Activated CD8-positive, alpha-beta memory T cell treated with anti-CD3 and anti-CD28 coated beads, Interleukin-2, amount 50 U/mL, for 4 hours (primary cell): ENCODE measurements around the gene PLEKHO2.
A peak's percentile ranks its signal among the peaks of the same experiment; 100 is the strongest.

ENCODE experiments used
- DNase-seq: peaks from one replicate; pipeline ENCODE4 v3.0.0-alpha.2; 2020

The PLEKHO2 gene

GRCh38 chr15:64825431-64826294 lies 16.1 kb upstream of the PLEKHO2 start, which contains the start of gene PIF1:
Gene PIF1, minus strand, starts transcription at chr15:64825647. Its CDS starts 1,312 bp downstream, at chr15:64824335.
- peak; percentile 79 for DNase-seq

- DNase-seq = no peak
Measured at GRCh38 chr15:64828985-64829384, 12.7 kb upstream of the PLEKHO2 start.

GRCh38 chr15:64833690-64834089 lies 8.0 kb upstream of the PLEKHO2 start:
- DNase-seq = no peak

- DNase-seq = no peak
Measured at GRCh38 chr15:64836023-64836536, 5.6 kb upstream of the PLEKHO2 start.

- DNase-seq = peak; percentile 38
Measured at GRCh38 chr15:64837502-64837901, 4.2 kb upstream of the PLEKHO2 start.

- DNase-seq = no peak
Measured at GRCh38 chr15:64841060-64841343, 713 bp upstream of the PLEKHO2 start.

- DNase-seq = no peak
Measured at GRCh38 chr15:64842096-64842939, 603 bp downstream of the PLEKHO2 start.

GRCh38 chr15:64842986-64843561 lies 1.4 kb downstream of the PLEKHO2 start:
- DNase-seq = no peak

- no peak for DNase-seq
Measured at GRCh38 chr15:64843991-64844390, 2.3 kb downstream of the PLEKHO2 start.

- no peak for DNase-seq
Measured at GRCh38 chr15:64844576-64845145, 2.9 kb downstream of the PLEKHO2 start.

- no peak for DNase-seq
Measured at GRCh38 chr15:64845183-64845611, 3.5 kb downstream of the PLEKHO2 start.

- DNase-seq = no peak
Measured at GRCh38 chr15:64845831-64846595, 4.3 kb downstream of the PLEKHO2 start.

- DNase-seq = no peak
Measured at GRCh38 chr15:64847016-64847415, 5.3 kb downstream of the PLEKHO2 start.

- no peak for DNase-seq
Measured at GRCh38 chr15:64847448-64847847, 5.7 kb downstream of the PLEKHO2 start.

- DNase-seq = no peak
Measured at GRCh38 chr15:64847876-64848716, 6.4 kb downstream of the PLEKHO2 start.

GRCh38 chr15:64850778-64851502 lies 9.2 kb downstream of the PLEKHO2 start:
- DNase-seq = no peak

- no peak for DNase-seq
Measured at GRCh38 chr15:64851503-64851840, 9.8 kb downstream of the PLEKHO2 start.

GRCh38 chr15:64854041-64854440 lies 12.3 kb downstream of the PLEKHO2 start:
- DNase-seq = no peak

GRCh38 chr15:64854526-64854925 lies 12.8 kb downstream of the PLEKHO2 start:
- no peak for DNase-seq

- no peak for DNase-seq
Measured at GRCh38 chr15:64855205-64855975, 13.7 kb downstream of the PLEKHO2 start.
